Erythroblast (primary cell): Measurements from ENCODE around the gene FKBP10.
A peak's percentile ranks its signal among the peaks of the same experiment; 100 is the strongest.
"Not testable (repeated sequence)": the region's sequence is repeated elsewhere in the genome, so short reads cannot be mapped to it uniquely, and the experiment has no call there.

Experiments
- DNase-seq, 2 experiments: peaks; one replicate each; lab custom pipeline; 2025; lab: John Stamatoyannopoulos, UW
- GATA1 ChIP-seq: IDR thresholded peaks from 2 replicates; pipeline ENCODE4 v1.6.1; 2011; ENCODE audit warnings: low read depth, mild to moderate bottlenecking, control low read depth, low read length, moderate library complexity
- POLR2A ChIP-seq: IDR thresholded peaks from 2 replicates; pipeline ENCODE4 v1.6.1; 2011; ENCODE audit warnings: mild to moderate bottlenecking, low read length

FKBP10 gene

DNA sequence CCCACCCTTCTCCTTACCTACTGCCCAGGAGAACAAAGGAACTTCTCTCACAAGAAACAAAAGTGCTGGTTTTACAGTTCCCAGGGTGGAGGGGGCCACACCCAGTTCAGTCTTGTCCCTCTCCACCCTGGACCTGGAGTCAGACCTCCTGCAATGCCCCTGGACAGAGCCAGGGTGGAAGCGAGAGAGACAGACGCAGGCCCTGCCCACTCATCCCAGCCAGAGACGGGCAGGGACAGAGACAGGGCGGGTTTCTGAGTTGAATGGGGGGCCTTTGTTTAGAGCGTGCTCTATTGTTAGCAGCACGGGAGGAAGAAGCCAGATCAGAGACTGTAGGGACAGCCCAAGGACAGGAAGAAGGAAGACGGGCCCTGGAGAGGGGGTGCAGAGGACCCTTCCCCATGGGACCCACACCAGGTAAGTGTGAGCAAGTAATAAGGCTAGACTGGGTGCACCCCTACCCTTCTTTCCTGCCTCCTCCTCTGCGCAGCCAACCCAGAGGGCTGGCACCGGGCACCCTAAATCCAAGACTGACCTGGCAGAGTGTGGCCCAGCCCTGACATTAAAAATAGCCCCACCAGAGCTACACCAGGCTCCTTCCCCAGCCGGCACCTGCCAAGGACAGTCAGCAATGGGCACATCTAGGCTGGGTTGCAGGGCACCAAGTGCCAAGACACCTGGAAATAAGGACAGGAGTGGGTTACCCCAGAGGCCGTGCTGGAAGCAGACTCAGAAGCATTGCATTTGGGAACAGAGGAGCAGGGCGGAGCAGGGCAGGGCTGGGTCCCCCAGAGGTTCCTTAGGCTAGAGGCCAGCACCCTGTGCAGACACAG is 37.2 kb upstream of the FKBP10 start:
- no peak for DNase-seq

GRCh38 chr17:41776262-41776900 is 36.4 kb upstream of the FKBP10 start:
- DNase-seq, result not testable (repeated sequence)

More for the DNA sequence above, 37.2 kb upstream of the FKBP10 start:
- no peak for TF ChIP-seq POLR2A
- no peak for TF ChIP-seq GATA1

GRCh38 chr17:41777157-41777573 is 35.6 kb upstream of the FKBP10 start:
- TF ChIP-seq GATA1 (no peak), POLR2A (no peak)
- DNase-seq, result no peak

DNA sequence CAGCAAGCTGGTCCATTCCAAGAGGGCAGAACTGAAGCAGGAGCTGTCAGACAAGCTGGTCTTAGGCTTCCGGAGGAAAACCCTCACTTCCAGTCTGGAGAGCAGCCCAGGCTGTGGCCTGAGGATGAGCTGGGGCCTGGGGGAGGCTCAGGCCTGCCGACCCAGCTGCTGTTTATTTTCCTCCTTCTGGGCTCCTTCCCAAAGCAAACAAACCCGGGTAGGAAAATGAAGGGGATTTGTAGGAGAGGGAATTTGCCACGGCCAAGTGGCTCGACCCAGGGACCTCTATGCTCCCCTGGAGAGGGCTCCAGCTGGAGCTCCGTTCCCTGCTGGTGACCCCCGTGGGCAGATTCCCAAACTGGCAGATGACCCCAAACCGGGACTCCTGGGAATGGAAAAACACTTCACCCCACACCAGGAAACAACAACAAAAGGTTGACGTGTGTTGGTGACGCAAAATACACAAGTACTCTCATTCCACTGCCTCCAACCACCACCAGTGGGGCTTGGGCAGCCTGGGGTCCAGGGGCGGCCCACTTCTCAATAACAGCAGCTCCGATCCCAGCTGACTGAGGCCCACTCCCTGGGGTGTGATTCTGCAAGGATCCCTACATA is 35.1 kb upstream of the FKBP10 start:
- no peak for DNase-seq
- TF ChIP-seq GATA1 (no peak), POLR2A (no peak)

DNA sequence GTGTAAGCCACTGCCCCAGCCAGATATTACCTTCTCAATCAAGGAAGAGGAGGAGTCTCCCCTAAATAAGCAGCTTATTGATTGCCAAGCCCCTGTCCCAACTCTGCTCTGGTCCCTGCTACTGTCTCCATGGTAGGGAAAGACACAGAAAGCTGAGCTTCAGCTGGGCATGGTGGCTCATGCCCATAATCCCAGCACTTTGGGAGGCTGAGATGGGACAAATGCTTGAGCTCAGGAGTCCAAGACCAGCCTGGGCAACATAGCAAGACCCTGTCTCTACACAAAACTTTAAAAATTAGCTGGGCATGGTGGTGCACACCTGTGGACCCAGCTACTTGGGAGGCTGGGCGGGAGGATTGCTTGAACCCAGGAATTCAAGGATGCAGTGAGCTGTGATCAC is 32.9 kb upstream of the FKBP10 start:
- DNase-seq, result no peak
- no peak for TF ChIP-seq GATA1
- no peak for TF ChIP-seq POLR2A

GRCh38 chr17:41781404-41782110 is 31.2 kb upstream of the FKBP10 start:
- TF ChIP-seq POLR2A (no peak), GATA1 (no peak)

DNA sequence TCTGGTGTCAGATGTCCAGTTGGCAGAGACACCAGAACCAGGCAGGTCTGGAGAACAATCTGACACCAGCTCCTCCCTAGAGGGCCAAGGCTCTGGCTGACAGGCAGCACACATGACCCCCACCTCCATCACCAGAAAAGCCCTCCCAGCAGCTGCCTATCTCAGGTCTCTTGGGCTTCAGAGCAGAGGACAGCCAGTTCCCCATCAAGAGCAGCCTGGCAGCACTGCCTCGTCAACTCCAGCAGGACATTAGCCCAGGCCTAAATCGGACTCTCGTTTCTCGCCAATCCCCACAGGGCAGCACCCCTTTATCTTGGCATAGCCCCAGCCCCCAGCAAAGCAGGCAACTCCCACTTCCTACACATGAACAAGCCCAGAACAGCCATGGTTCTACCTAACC is 30.7 kb upstream of the FKBP10 start:
- DNase-seq, result no peak
- TF ChIP-seq GATA1 (no peak), POLR2A (no peak)

More at GRCh38 chr17:41781404-41782110, 31.2 kb upstream of the FKBP10 start:
- no peak for DNase-seq

- no peak for TF ChIP-seq GATA1
- no peak for TF ChIP-seq POLR2A
Observed at GRCh38 chr17:41784207-41784744, 28.5 kb upstream of the FKBP10 start.

GRCh38 chr17:41785091-41785858 is 27.5 kb upstream of the FKBP10 start:
- no peak for DNase-seq
- TF ChIP-seq GATA1 (no peak), POLR2A (no peak)

More at GRCh38 chr17:41784207-41784744, 28.5 kb upstream of the FKBP10 start:
- peak; percentile 27 to 43 for DNase-seq

DNA sequence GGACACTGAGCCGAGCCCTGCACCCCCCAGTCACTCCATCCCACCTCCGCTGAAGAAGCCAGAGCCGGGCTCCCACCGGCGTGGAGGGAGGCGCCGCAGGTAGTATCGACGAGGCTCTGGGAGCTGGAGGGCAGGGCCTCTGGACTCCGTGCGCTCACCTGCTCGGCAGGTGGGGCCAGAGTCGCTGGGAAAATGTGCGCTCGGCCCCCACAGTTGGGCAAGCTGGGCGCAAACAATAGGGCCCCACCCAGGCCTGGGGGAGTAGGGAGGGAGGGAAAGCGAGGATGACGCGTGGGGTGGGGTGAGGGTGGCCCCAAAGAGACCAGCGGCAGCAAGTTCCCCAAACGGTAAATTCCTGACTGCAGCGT is 27.0 kb upstream of the FKBP10 start:
- peak; percentile 50 to 60 for DNase-seq
- no peak for TF ChIP-seq GATA1
- TF ChIP-seq POLR2A, result no peak

GRCh38 chr17:41786227-41787020 is 26.4 kb upstream of the FKBP10 start, which contains the start of gene JUP:
Gene JUP, minus strand, starts transcription at chr17:41786711. Its CDS starts 14,857 bp downstream, at chr17:41771854.
- peak; percentile 66 for TF ChIP-seq POLR2A
- TF ChIP-seq GATA1, result no peak
- peak; percentile 96 to 97 for DNase-seq

DNA sequence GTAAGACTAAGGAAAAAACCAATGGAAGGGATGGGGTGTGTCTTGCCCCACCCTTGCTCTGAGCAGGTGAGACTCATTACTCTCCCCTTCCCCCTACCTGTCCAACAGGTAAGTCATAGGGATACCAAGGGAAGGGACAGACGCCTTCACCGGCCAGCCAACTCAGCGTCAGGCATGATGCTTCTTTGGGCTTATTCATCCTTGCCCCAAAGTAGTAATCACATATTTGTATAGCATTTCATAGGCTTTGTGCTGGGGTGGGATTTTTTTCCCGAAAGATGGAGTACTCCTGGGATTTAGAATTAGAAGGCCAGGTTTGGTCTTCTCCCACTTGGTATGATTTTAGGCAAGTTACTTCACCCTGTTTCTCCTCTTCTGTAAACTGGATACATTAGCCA is 25.8 kb upstream of the FKBP10 start:
- TF ChIP-seq POLR2A, result no peak
- TF ChIP-seq GATA1, result no peak
- no peak for DNase-seq
